HG02852 (cell line): ENCODE measurements around the gene ADAMTSL3.

ENCODE experiments used
- ATAC-seq: cut with Tn5 transposase; IDR thresholded peaks from one replicate; pipeline ENCODE4 v1.9.1; 2021; ENCODE audit warnings: mild to moderate bottlenecking, moderate library complexity; ENCODE audit not compliant: unreplicated experiment

ADAMTSL3 gene

DNA sequence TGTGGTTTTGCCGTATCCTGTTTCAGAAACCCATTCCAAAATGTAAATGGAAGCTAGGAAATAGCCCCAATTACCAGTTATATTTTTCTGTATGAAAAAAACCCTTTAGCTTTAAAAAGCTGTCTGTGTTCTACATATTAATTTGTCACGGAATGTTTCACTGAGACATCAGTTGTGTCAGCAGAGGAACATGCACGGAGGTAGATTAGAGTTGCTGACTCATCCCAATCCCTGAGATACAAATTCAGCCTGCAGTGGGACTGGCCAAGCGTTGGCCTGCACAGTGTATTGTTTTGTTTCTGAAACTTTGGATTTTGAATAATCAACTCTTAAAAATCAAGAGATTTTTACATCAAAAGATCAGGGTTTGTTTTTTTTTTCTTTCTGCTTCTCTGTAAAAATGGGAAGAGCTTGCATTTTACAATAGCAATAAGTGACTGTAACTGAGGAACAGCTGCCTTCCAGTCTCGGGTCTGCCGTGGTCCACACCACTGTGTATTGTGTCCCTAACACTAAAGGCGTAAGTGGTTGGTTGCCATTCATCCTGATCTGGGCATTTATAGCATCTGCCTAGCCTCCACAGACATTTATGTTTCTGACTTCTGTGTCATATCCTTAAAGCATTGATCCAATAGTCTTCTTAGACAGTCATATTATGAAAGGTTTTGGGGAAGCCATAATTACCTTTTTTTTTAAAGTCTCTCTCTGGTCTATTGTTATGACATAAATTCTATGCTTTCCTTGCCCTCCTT is 218.1 kb downstream of the ADAMTSL3 start:
- ATAC-seq, result peak; percentile 89

DNA sequence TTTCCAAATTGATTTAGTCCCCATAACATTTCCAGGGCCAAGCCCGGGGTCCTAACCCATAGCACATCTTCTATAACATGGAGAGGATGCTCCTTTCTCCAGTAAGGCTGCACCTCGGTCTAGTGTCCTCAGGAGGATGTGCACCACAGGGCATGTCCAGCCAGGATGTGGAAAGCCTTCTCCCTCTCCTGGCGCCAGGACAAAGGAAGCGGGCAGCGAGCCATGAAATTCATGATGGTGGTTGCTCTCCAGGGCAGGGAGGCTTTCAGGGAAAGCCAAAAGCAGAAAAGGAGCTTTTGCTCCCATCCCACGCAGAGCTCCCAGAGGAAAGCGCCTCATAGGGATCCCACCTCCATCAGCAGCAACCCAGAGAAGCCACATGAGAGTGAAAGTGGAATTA is 220.0 kb downstream of the ADAMTSL3 start:
- ATAC-seq, result no peak

DNA sequence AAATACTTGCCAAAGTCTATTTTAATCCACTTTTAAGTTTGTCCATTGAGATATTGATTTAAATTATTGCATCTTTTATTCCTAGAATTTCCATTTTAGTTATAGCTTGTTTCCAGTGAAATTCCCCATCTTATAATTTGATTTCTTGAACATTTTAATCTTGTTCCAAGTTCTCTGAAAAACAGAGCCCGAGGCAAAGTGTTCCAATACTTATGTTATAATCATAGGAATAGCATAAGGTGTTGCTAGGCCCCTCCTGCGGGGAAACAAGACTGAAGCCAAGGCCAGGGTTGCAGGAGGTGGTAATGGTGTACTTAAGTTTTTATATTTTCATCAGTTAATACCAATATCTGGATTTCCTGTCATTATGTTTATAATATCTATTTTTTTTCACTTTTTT is 226.6 kb downstream of the ADAMTSL3 start:
- ATAC-seq, result no peak

DNA sequence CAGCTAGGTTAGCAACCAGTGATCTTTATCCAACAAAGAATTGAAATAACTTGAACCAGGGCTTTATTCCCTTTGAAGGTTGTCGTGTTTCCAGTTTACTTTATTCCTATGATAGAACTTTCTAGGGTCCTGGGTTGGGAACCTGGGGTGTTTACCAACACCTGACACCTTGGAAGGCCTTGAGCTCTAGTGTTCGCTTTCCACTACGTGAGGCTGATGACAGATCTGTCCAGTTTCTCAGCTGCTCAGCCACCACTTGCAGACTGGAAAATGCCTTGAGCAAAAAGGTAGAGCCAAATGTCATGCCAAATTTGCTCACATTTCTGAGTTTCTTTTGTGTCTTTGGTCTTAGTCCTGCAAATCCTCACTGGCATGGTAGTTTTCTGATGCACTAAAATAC is 227.2 kb downstream of the ADAMTSL3 start:
- no peak for ATAC-seq

DNA sequence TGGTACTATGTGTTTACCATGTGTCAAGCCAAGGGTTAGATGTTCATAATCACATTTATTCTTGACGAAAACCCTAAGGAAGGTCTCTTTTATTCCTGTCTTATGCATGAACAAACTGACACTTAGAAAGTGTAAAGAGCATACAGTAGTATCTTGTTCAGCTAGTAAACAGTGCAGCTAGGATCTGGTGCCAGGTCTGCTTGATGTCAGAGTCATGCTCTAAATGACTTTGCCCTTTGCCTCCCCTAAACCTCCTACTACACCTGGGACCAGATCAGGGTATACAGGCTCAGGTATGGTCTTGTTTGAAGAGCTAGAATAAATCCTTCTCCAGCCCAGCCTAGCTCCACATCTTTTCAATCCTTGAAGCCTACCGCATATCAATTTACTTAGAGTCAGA is 232.4 kb downstream of the ADAMTSL3 start:
- no peak for ATAC-seq

DNA sequence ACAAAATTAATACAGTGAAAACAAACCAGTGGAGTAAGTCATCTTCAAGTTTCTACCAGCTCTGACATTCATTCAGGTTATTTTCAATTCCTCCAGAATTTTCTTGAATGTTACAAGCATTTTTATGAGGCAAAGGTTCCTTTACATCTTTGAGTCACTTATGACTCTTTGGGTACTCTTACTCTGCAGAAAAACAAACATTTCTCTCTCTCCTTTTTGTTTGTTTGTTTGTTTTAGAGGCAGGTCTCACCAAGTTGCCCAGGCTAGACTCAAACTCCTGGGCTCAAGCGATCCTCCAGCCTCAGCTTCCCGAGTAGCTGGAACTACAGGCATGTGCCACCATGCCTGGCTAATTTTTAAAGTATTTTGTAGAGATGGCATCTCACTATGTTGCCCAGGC is 233.5 kb downstream of the ADAMTSL3 start:
- no peak for ATAC-seq

DNA sequence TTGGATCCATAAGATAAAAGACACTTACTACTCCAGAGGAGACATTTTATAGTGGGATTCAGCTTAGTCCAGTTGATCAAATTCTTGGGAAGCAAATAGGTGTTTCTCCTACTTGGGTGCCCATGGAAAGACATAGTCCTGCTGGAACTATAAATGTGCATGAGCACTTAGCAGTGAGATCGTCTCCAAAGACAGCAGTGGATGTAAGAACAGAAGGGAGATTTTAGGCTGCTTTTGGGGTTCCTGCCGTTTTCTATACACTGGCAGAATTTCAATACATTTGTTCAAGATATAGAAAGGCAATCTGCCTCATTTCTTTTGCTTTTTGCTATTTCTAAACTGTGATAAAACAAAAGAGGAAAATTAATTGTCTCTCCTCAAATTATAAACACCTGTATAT is 234.0 kb downstream of the ADAMTSL3 start:
- ATAC-seq, result no peak

DNA sequence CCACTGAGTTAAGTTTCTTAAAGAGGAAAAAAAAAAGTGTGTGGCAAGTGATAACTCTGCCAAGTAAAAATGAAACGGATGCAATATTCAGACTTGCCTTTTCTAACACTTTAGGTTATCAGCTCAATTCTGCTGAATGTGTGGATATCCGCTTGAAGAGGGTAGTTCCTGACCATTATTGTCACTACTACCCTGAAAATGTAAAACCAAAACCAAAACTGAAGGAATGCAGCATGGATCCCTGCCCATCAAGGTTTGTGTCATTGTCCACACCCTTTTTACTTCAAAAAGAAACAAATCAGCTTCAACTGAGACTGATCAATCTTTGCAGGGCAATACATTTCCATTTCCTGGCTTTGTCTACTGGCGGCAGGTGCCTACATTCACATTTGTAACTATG is 236.1 kb downstream of the ADAMTSL3 start:
- no peak for ATAC-seq

DNA sequence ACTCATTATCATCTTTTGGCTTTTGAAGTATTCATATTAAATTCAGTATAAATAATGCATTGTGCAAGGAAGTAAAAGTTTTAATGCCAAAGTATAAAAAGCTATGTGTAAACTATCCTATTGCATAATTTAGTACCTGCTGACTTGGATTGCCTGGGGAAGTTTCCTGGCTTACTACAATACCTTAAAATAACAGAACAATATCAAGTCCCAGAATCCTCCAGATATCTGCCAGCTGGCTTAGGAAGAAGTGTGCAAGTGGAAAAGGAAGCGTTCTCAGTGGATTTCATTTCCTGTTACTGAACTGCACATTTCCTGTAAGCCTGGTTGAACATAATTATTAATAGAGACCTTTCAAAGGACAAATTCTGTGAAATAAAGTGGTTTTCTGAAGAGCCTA is 236.7 kb downstream of the ADAMTSL3 start:
- ATAC-seq, result no peak

DNA sequence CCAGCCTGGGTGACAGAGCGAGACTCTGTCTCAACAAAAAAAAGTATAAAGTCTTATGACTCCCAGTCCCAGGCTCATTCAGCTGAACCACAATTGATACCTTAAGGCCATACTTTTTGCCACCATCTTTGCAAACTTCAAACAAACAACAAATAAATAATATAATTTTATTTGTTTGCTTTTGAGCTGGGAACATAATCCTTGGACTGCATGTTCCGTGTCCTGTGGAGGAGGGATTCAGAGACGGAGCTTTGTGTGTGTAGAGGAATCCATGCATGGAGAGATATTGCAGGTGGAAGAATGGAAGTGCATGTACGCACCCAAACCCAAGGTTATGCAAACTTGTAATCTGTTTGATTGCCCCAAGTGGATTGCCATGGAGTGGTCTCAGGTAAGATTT is 238.6 kb downstream of the ADAMTSL3 start:
- no peak for ATAC-seq

DNA sequence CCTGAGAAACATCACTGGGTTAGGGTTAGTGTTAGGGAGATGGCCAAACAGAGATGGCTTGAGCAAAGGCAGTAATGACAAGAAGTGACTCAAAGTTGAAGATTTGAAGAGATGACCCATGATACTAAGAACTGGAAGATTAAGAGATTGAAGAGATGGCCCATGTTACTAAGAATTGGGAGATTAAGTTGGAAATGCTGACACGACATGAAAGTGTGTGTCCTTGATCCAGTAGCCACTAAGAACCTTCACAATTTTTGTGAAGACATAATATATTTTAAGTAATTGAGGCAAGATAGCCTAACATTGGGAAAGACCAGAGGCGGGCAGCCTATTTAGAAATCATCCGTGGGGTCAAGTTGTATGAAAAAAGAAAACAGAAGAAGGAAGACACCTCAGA is 239.4 kb downstream of the ADAMTSL3 start:
- ATAC-seq, result no peak

DNA sequence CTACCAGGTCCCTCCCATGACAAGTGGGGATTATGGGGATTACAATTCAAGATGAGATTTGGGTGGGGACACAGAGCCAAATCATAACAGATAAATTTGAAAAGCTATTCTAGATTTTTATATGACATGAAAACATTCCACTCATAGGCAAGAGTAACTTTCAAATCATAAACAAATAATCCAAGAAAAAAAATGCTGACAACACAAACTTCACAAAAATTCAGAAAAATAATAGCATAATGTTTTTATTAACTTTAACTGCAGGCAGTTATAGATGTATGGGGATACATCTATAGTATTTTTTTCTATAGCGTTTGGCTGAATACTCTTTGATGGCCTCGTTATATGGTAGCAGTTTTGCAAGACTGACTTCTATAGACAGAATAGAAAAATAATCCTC is 243.1 kb downstream of the ADAMTSL3 start:
- no peak for ATAC-seq

DNA sequence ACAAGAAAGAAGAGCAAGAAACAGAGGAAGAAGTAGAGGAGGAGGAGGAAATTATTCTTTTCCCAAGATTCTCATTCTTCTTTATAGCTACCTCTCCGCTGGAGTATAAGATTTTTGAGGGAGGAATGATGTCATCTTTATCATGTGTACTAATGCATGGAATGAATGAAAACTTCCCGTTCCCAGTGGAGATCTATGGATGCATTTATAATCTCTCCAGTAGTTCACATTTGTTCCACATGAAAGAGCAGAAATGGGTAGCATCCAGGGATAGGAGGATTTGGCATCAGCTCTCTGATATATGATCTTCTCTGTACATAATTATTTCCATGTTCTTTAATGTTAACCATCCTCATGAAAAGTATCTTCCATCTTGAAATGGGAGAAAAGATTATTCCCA is 244.4 kb downstream of the ADAMTSL3 start:
- ATAC-seq, result no peak

DNA sequence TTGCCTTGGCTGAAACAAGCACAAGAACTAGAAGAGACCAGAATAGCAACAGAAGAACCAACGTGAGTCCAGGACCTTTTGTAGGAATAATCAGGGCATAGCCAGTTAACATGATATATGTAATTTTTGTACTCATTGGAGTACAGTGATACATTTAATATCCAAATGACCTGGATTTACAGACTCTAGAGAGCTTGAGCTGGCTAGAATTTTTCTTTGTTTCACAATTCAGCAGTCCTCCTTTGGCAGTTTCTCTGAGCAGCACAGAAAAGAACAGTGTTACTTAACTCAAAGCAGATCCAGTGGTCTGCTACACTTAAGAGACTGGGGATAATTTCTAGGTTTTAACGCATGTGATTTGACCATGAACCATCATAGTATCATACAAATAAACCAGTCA is 245.7 kb downstream of the ADAMTSL3 start:
- no peak for ATAC-seq

DNA sequence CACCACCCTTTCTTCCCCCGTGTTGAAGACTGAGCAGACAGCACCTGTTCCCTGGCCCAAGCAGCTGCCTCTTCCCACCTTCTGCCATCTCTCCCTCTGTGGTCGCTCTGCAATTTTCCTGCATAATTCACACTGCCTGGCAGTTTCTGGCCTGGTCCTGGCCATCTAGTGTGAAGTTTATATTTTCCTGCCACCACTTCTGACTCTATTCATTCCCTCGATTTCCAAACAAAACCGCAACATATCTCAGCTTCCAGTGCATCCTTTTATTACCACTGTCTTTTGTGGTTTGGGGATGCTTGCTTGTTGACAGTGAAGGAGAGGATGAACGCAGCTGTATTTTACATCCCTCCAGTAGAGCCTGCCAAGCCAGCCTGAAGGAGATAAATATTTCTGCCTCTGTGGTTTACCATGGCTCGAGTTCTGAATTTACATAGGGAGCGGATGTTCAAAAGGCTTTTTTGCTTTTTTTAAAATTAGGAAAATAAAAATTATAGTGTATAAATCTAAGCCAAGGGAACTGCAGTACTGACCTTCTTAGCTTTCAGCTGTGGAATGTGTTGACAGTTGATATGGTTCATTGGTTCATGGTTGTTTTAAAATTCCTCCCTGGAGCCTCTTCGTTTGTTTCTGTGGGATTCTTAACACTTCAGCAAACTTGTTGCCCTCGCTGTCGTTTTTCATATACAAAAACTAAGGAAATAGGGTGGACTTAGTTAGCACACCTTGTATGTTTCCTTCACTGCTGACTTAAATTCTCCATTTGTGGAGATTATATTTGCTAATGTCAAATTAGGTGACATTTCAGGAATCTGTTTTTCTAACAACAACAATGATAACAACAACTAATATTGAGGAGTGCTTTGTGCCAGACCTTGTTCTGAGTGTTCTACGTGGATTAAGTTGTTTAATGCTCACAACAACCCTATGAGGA is 250.5 kb downstream of the ADAMTSL3 start:
- ATAC-seq, result no peak

DNA sequence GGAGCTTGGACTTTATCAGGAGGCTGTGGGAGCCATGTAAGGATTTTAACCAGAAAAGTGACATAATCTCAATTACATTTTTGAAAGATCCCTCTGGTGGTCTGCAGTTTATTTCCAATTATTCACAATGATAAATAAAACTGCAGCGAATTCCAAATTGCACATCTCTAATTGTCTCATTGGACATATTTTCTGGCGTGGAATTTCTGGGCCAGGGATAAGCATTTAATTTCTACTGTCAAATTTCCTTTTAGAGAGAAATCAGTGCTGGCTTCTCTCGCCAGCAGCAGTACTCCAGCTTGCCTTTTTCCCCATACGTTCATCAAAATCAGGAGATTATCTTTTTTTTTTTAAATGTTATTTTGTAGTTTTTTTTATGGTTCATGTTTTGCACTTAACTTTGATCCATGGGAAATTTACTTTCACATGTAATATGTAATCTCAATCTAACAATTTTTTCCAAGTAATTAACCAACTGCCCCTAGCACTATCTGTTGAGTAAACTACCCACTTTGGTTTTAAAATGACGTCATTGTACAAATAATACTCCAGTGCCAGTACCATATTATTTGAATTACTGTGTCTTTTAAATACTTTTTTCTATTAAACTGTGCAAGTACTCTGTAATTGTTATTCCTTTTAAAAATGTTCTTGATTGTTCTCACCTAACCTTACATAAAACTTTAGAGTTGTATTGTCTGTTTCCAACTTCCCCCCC is 251.8 kb downstream of the ADAMTSL3 start:
- no peak for ATAC-seq

DNA sequence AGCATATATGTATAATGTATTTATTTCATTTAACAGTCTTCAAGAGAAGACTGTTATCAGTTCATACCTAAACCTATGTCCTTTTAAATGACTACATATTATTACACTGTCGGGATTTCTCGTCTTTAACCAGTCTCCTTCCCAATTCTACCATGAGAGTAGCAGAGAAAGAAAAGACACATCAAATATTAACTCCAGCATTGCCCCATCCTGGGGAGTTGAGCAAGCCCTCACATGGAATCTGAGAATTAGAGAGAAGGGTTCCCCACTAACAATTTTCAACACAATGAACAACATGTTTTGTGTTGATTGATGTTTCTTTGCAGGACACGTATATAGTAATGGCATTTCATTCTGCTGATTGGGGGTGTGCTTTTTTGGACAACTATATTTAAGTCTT is 257.4 kb downstream of the ADAMTSL3 start:
- no peak for ATAC-seq

DNA sequence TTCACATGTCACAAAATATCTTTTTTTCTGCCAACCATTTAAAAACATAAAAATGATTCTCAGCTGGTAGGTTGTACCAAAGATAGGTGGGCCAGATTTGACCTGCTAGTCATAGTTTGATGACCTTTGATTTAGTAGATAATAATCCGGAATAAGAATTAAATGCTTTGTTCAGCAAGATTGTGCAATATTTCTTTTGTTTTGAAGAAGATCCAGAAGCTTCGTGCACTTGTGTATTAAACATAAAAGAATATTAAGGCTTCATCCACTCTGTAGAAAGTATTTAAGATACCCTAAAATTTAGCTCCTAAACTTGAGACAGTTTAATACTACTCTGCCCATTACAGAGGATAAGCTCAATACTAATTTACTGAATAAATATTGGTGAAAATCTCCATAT is 258.4 kb downstream of the ADAMTSL3 start:
- ATAC-seq, result no peak

DNA sequence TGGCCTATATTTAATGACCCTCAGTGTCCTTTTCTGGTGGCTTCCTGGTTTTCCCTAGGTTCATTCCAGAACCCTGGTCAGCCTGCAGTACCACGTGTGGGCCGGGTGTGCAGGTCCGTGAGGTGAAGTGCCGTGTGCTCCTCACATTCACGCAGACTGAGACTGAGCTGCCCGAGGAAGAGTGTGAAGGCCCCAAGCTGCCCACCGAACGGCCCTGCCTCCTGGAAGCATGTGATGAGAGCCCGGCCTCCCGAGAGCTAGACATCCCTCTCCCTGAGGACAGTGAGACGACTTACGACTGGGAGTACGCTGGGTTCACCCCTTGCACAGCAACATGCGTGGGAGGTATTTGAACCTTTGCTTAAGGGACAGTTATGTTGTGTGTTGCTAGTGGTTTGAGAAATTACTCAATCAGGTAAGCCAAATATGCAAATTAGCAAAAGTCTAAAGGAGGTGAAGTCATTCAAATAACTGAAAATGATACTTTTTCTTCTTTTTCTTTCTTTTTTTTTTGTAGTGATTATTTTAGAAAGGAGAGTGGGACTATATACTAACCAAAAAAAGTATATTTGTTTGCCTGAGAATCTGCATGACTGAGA is 259.2 kb downstream of the ADAMTSL3 start:
- ATAC-seq, result no peak

DNA sequence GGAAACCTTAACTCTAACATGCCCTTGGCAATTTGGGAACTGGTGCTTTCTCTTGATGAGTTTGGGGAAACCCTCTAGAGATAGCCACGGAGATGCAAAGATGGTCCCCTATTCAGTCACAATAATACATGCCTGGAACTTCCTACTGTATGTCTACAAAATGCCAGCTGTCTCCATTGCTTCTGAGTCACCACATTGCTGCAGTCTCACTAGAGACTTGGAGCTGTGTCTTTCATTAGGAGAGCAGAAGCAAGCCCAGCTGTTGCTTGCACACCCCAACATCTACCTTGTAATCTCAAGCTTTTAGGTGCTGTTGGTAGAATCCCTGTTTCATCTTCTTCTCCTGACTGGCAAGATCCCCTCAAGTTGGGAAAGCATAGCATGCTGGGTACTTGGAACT is 261.0 kb downstream of the ADAMTSL3 start:
- no peak for ATAC-seq

DNA sequence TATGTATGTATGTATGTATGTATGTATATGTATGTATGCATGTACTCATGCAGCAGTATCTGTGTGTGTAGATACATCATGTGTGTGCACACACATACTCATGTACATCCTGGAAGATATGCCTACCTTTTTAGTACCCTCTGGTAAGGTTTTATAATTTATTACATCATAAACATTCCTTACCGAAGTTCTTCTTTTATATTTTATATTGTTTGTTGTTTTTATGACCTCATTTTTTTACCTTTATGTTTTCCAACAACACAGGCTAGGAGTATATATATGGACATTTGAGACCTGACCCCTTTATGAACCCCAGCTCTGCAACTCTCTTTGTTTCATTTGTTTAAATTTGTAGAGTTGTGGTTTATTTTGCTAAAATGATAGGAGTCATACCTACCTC is 263.5 kb downstream of the ADAMTSL3 start:
- ATAC-seq, result no peak
